ENCODE results near the gene CRYBA4.

The CRYBA4 gene

DNA sequence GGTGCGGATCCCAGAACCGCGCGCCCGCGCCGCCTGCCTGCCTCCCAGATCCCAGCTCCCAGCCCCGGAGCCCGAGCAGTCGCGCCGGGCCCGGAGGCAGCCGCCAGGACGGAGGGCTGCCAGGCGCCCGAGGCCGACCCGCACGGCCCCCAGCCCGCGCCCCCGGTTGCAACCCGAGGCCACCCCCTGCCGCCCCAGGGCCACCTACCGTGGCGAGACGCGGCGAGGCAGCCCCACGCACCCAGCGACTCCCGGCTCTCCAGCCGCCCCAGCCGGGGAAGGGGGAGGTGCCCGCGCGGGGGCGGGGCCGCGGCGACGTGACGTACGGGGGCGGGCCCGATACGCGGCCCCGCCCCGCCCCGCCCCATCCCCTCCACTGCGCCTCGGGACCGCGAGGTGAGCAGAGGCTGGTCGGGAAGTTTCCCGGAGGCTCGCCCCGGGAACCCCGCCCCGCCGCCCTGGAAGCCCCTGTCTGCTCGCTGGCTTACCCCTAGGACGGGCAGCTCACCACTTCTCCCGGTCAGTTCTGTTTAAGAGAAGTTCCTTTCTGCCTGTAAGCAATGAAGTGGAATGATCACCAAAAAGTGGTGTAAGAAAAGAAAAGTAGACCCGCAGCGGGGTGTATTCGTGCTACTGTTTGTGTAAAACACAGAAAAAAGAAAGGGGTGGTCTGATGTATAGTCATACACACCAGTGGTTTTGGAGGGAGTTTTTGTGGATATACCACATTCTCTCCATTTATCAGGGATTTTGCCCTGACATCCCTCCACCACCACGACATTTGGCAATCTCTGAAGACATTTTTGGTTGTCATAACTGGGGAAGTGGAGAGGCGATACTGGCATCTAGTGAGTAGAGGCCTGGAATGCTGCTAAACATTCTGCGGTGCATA is 31.7 kb upstream of the CRYBA4 start, which contains the start of gene TPST2:
TPST2 (minus strand) TSS at position 288 of the 892 bp plus-strand sequence. CDS start 48,502 bp downstream, outside the sequence.
- Histone ChIP-seq H3K23ac (ENCODE audit: low read length in 2 of 2) (peak within 1 kb of the TSS in 1 of 2 experiments; percentile 40), H3K9me3 (ENCODE audit: control insufficient read depth, low read length) (peaks cover 3% of the 10 kb centered on the region), H3K79me1 (replicated peaks; ENCODE audit: low read length, poor library complexity, severe bottlenecking) (peaks cover 11% of the 10 kb centered on the region), H3K9ac (ENCODE audit: low read length) (peak within 1 kb of the TSS; percentile 87), H2AK5ac (ENCODE audit: low read length, severe bottlenecking) (no peak within 1 kb of the TSS), H2BK15ac (ENCODE audit: low read depth, poor library complexity, severe bottlenecking) (no peak within 1 kb of the TSS), H2AFZ (ENCODE audit: low read depth, low read length) (peak within 1 kb of the TSS; percentile 62), H3K27me3 (ENCODE audit: control insufficient read depth in 1 of 2, insufficient read depth in 1 of 2, low read length in 2 of 2) (peaks cover 4 to 28% of the 10 kb centered on the region in 2 experiments), H3K4me1 (ENCODE audit: control insufficient read depth, insufficient read depth, low read depth, low read length) (peaks cover 10% of the 10 kb centered on the region), H4K91ac (ENCODE audit: low read length) (peak within 1 kb of the TSS; percentile 32), H3K4me3 (ENCODE audit: insufficient read depth in 1 of 2, low read depth in 1 of 2, low read length in 2 of 2) (peak within 1 kb of the TSS; percentile 84 to 89), H2BK5ac (ENCODE audit: low read depth, low read length, poor library complexity, severe bottlenecking) (no peak within 1 kb of the TSS), H4K8ac (ENCODE audit: low read length) (peak within 1 kb of the TSS; percentile 91), H3K27ac (ENCODE audit: low read length, poor library complexity, severe bottlenecking) (no peak within 1 kb of the TSS), H3K4me2 (ENCODE audit: low read length, poor library complexity, severe bottlenecking) (peak within 1 kb of the TSS; percentile 99), H2BK12ac (ENCODE audit: low read length in 2 of 2) (no peak within 1 kb of the TSS), H3K4ac (ENCODE audit: low read depth in 1 of 2, low read length in 2 of 2) (peak within 1 kb of the TSS; percentile 17 to 78), H3K36me3 (ENCODE audit: control insufficient read depth in 1 of 2, insufficient read depth in 2 of 2, low read depth in 1 of 2, low read length in 2 of 2) (no peaks in the 10 kb centered on the region), H2BK120ac (ENCODE audit: low read depth, low read length) (peak within 1 kb of the TSS; percentile 81), H3K18ac (ENCODE audit: low read depth in 1 of 2, low read length in 2 of 2) (peak within 1 kb of the TSS; percentile 73 to 98), H3K14ac (ENCODE audit: low read length in 2 of 2) (no peak within 1 kb of the TSS)
- WGBS = 9% methylated on average over 39 of the region's 72 CpGs
- peak; percentile 74 for DNase-seq

DNA sequence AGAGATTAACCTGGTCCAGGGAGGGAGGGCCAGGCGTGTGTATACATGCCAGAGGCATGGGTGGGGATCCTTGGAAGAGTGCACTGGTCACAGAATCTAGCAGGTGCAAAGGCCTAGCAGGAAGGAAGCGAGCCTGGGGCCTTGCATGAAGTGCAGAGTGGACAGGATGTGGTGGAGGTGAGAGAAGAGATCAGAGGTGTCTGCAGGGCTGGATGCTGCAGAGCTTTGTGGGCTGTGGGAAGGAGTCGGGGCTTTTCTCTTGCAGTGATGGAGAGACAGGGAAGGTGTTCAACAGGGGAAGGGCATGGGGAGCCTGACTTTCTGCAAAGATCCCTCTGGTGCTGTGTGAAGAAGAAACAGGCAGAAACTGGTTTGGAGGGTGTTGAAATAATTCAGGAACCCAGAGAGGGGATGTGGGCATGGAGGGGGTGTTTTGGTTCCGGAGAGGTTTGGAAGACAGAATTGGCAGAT is 29.3 kb upstream of the CRYBA4 start:
- 85% methylated on average over 4 of the region's 4 CpGs for WGBS
- Histone ChIP-seq H2AFZ (ENCODE audit: low read depth, low read length) (no peak overlapping the region), H3K4ac (ENCODE audit: low read depth in 1 of 2, low read length in 2 of 2) (no peak overlapping the region)

DNA sequence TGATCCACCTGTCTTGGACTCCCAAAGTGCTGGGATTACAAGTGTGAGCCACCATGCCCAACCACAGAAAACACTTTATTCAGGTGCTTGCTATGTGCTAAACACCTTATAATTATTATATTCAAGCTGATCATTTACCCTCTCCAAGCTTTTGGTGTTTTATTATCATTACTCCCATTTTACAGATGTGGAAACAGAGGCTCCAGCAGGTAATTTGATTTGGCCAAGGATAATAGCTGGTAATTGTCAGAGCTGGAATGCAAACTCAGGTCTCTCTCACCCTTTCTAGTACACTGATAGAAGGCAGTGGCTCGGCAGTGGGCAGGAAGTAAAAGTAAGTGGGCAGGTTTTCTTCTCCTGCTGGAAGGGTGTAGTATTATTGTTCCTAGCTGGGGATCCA is 28.0 kb upstream of the CRYBA4 start:
- no peak overlapping the region for H3K4me2 ChIP-seq (ENCODE audit: low read length, poor library complexity, severe bottlenecking)
- peaks cover 4% of the 10 kb centered on the region for H3K4me1 ChIP-seq (ENCODE audit: control insufficient read depth, insufficient read depth, low read depth, low read length)
- H2BK120ac ChIP-seq (ENCODE audit: low read depth, low read length) = no peak overlapping the region
- H3K27me3 ChIP-seq (ENCODE audit: control insufficient read depth in 1 of 2, insufficient read depth in 1 of 2, low read length in 2 of 2) = peaks cover 12 to 52% of the 10 kb centered on the region in 2 experiments
- 70% methylated on average over 1 of the region's 1 CpG for WGBS
- H3K27ac ChIP-seq (ENCODE audit: low read length, poor library complexity, severe bottlenecking) = no peak overlapping the region
- H4K8ac ChIP-seq (ENCODE audit: low read length) = no peak overlapping the region
- no peak overlapping the region for H2BK5ac ChIP-seq (ENCODE audit: low read depth, low read length, poor library complexity, severe bottlenecking)
- H4K91ac ChIP-seq (ENCODE audit: low read length) = no peak overlapping the region
- no peak overlapping the region for H3K18ac ChIP-seq (ENCODE audit: low read depth in 1 of 2, low read length in 2 of 2)
- no peak for DNase-seq
- no peaks in the 10 kb centered on the region for H3K9me3 ChIP-seq (ENCODE audit: control insufficient read depth, low read length)
- no peak overlapping the region for H3K9ac ChIP-seq (ENCODE audit: low read length)
- peaks cover 8% of the 10 kb centered on the region for H3K79me1 ChIP-seq (replicated peaks; ENCODE audit: low read length, poor library complexity, severe bottlenecking)
- no peak overlapping the region for H2BK15ac ChIP-seq (ENCODE audit: low read depth, poor library complexity, severe bottlenecking)
- no peak overlapping the region for H3K23ac ChIP-seq (ENCODE audit: low read length in 2 of 2)
- no peak overlapping the region for H3K4me3 ChIP-seq (ENCODE audit: insufficient read depth in 1 of 2, low read depth in 1 of 2, low read length in 2 of 2)
- H2AFZ ChIP-seq (ENCODE audit: low read depth, low read length) = no peak overlapping the region
- H3K36me3 ChIP-seq (ENCODE audit: control insufficient read depth in 1 of 2, insufficient read depth in 2 of 2, low read depth in 1 of 2, low read length in 2 of 2) = no peaks in the 10 kb centered on the region
- no peak overlapping the region for H2BK12ac ChIP-seq (ENCODE audit: low read length in 2 of 2)
- no peak overlapping the region for H3K4ac ChIP-seq (ENCODE audit: low read depth in 1 of 2, low read length in 2 of 2)
- H3K14ac ChIP-seq (ENCODE audit: low read length in 2 of 2) = no peak overlapping the region
- H2AK5ac ChIP-seq (ENCODE audit: low read length, severe bottlenecking) = no peak overlapping the region

More for the DNA sequence above, 29.3 kb upstream of the CRYBA4 start:
- Histone ChIP-seq H3K14ac (ENCODE audit: low read length in 2 of 2) (no peak overlapping the region), H3K4me3 (ENCODE audit: insufficient read depth in 1 of 2, low read depth in 1 of 2, low read length in 2 of 2) (no peak overlapping the region), H4K91ac (ENCODE audit: low read length) (no peak overlapping the region), H2BK5ac (ENCODE audit: low read depth, low read length, poor library complexity, severe bottlenecking) (no peak overlapping the region), H3K9me3 (ENCODE audit: control insufficient read depth, low read length) (peaks cover 3% of the 10 kb centered on the region), H3K18ac (ENCODE audit: low read depth in 1 of 2, low read length in 2 of 2) (no peak overlapping the region), H2AK5ac (ENCODE audit: low read length, severe bottlenecking) (no peak overlapping the region), H3K79me1 (replicated peaks; ENCODE audit: low read length, poor library complexity, severe bottlenecking) (peaks cover 11% of the 10 kb centered on the region), H3K27ac (ENCODE audit: low read length, poor library complexity, severe bottlenecking) (no peak overlapping the region), H3K4me1 (ENCODE audit: control insufficient read depth, insufficient read depth, low read depth, low read length) (peaks cover 6% of the 10 kb centered on the region), H4K8ac (ENCODE audit: low read length) (no peak overlapping the region), H2BK12ac (ENCODE audit: low read length in 2 of 2) (no peak overlapping the region), H2BK120ac (ENCODE audit: low read depth, low read length) (no peak overlapping the region), H3K27me3 (ENCODE audit: control insufficient read depth in 1 of 2, insufficient read depth in 1 of 2, low read length in 2 of 2) (peaks cover 11 to 41% of the 10 kb centered on the region in 2 experiments), H3K23ac (ENCODE audit: low read length in 2 of 2) (no peak overlapping the region), H3K36me3 (ENCODE audit: control insufficient read depth in 1 of 2, insufficient read depth in 2 of 2, low read depth in 1 of 2, low read length in 2 of 2) (no peaks in the 10 kb centered on the region), H3K9ac (ENCODE audit: low read length) (no peak overlapping the region), H2BK15ac (ENCODE audit: low read depth, poor library complexity, severe bottlenecking) (no peak overlapping the region), H3K4me2 (ENCODE audit: low read length, poor library complexity, severe bottlenecking) (no peak overlapping the region)
- no peak for DNase-seq

- no peak overlapping the region for H3K4me3 ChIP-seq (ENCODE audit: insufficient read depth in 1 of 2, low read depth in 1 of 2, low read length in 2 of 2)
- no peaks in the 10 kb centered on the region for H3K9me3 ChIP-seq (ENCODE audit: control insufficient read depth, low read length)
- no peaks in the 10 kb centered on the region for H3K79me1 ChIP-seq (replicated peaks; ENCODE audit: low read length, poor library complexity, severe bottlenecking)
- H3K14ac ChIP-seq (ENCODE audit: low read length in 2 of 2) = no peak overlapping the region
- WGBS = 83% methylated on average over 4 of the region's 4 CpGs
- no peak overlapping the region for H3K18ac ChIP-seq (ENCODE audit: low read depth in 1 of 2, low read length in 2 of 2)
- no peak overlapping the region for H3K4me2 ChIP-seq (ENCODE audit: low read length, poor library complexity, severe bottlenecking)
- no peak overlapping the region for H2BK120ac ChIP-seq (ENCODE audit: low read depth, low read length)
- no peak overlapping the region for H4K91ac ChIP-seq (ENCODE audit: low read length)
- H3K4me1 ChIP-seq (ENCODE audit: control insufficient read depth, insufficient read depth, low read depth, low read length) = no peaks in the 10 kb centered on the region
- H3K27ac ChIP-seq (ENCODE audit: low read length, poor library complexity, severe bottlenecking) = no peak overlapping the region
- H4K8ac ChIP-seq (ENCODE audit: low read length) = no peak overlapping the region
- no peak overlapping the region for H2BK5ac ChIP-seq (ENCODE audit: low read depth, low read length, poor library complexity, severe bottlenecking)
- H3K36me3 ChIP-seq (ENCODE audit: control insufficient read depth in 1 of 2, insufficient read depth in 2 of 2, low read depth in 1 of 2, low read length in 2 of 2) = no peaks in the 10 kb centered on the region
- no peak overlapping the region for H2AFZ ChIP-seq (ENCODE audit: low read depth, low read length)
- H3K9ac ChIP-seq (ENCODE audit: low read length) = no peak overlapping the region
- H3K23ac ChIP-seq (ENCODE audit: low read length in 2 of 2) = no peak overlapping the region
- H3K4ac ChIP-seq (ENCODE audit: low read depth in 1 of 2, low read length in 2 of 2) = no peak overlapping the region
- no peak overlapping the region for H2AK5ac ChIP-seq (ENCODE audit: low read length, severe bottlenecking)
- no peak for DNase-seq
- no peak overlapping the region for H2BK15ac ChIP-seq (ENCODE audit: low read depth, poor library complexity, severe bottlenecking)
- peaks cover 16 to 82% of the 10 kb centered on the region in 2 experiments for H3K27me3 ChIP-seq (ENCODE audit: control insufficient read depth in 1 of 2, insufficient read depth in 1 of 2, low read length in 2 of 2)
- no peak overlapping the region for H2BK12ac ChIP-seq (ENCODE audit: low read length in 2 of 2)
Measured at GRCh38 chr22:26597026-26597425, 24.7 kb upstream of the CRYBA4 start.
